ENCODE measurements around the gene PUS7. TPM values are rescaled to one million over a fixed set of nuclear protein-coding genes. Genes with fewer than 3 reads are reported as not detected.

PUS7 gene
- polyA plus RNA-seq, 1 of the 3 experiments (the other 2 are of a cell fraction) = 18.8 TPM

- H3K79me2 ChIP-seq (ENCODE audit: insufficient read depth) = peaks cover 44% of the 10 kb centered on the region
- H2AFZ ChIP-seq (ENCODE audit: low read depth) = peak within 1 kb of the TSS; percentile 99
- H3K9me3 ChIP-seq = no peaks in the 10 kb centered on the region
- ChIA-PET CTCF (interaction anchor here (0.6 to 1.8 kb wide), 32 partner anchors 8 to 1127 kb away, joined by 3 to 16 read pairs (median 4); no protein-coding TSS in a partner anchor), POLR2A (interaction anchor here (0.5 to 1.4 kb wide), 13 partner anchors 8 to 548 kb away, joined by 3 to 5 read pairs (median 3); partner anchors contain the start of genes EFCAB10 and PUS7)
- no peaks in the 10 kb centered on the region for H3F3A ChIP-seq (replicated peaks; ENCODE audit: insufficient read depth)
- H3K9ac ChIP-seq = peak within 1 kb of the TSS; percentile 94
- no peaks in the 10 kb centered on the region for H4K20me1 ChIP-seq (ENCODE audit: insufficient read depth)
- peak within 1 kb of the TSS; percentile 69 to 75; a peak in 3 of 4 replicates for H3K27ac ChIP-seq (ENCODE audit: low read depth in 2 of 2, low read length in 1 of 2)
- peaks cover 13 to 21% of the 10 kb centered on the region in 2 experiments for H3K36me3 ChIP-seq (replicated peaks in 1 of 2; ENCODE audit: control insufficient read depth in 1 of 2, insufficient read depth in 2 of 2, low read length in 1 of 2)
- 2% methylated on average over 26 of the region's 42 CpGs for WGBS (ENCODE audit: low lambda C conversion rate)
- H3K4me2 ChIP-seq = peak within 1 kb of the TSS; percentile 86
- H3K27me3 ChIP-seq (ENCODE audit: insufficient read depth) = no peaks in the 10 kb centered on the region
- H3K4me1 ChIP-seq (ENCODE audit: control insufficient read depth in 1 of 2, insufficient read depth in 2 of 2, low read depth in 1 of 2, low read length in 1 of 2) = peaks cover 4 to 7% of the 10 kb centered on the region in 2 experiments; a peak in 2 of 4 replicates
- H3K4me3 ChIP-seq (ENCODE audit: low read depth in 2 of 2, low read length in 1 of 2) = peak within 1 kb of the TSS; percentile 76 to 99
- peak; percentile 95 for DNase-seq
- H3K9me2 ChIP-seq = no peaks in the 10 kb centered on the region
- TF ChIP-seq TEAD4 (IDR thresholded peaks at IDR 0.05; ENCODE audit: borderline replicate concordance, insufficient read depth) = 0 out of 2 replicates have a peak, but pooled peaks have one; percentile 36
- TF ChIP-seq ELF1 (IDR thresholded peaks at IDR 0.05) = peak; percentile 89
- TF ChIP-seq RCOR1 (IDR thresholded peaks at IDR 0.05; ENCODE audit: low read length) = 0 out of 2 replicates have a peak, but pooled peaks have one; percentile 67
- peak; percentile 46; the same call in 1 of the 2 replicates for TF ChIP-seq YY1 (IDR thresholded peaks at IDR 0.05; ENCODE audit: low read depth)
- peak; percentile 91 for TF ChIP-seq MAX (IDR thresholded peaks at IDR 0.05; ENCODE audit: low read depth)
- TF ChIP-seq GABPA (IDR thresholded peaks at IDR 0.05; ENCODE audit: low read depth) = peak; percentile 89
- TF ChIP-seq MEF2A (IDR thresholded peaks at IDR 0.05; ENCODE audit: borderline replicate concordance, low read depth) = no peak
- TF ChIP-seq TAF1 (IDR thresholded peaks at IDR 0.05; ENCODE audit: borderline replicate concordance, low read depth, low read length) = peak; percentile 96
- no peak for TF ChIP-seq NFIC (IDR thresholded peaks at IDR 0.05; ENCODE audit: borderline replicate concordance)
- no peak for TF ChIP-seq PBX3 (IDR thresholded peaks at IDR 0.05)
- TF ChIP-seq CTCF (IDR thresholded peaks at IDR 0.05) = peak; percentile 91
- TF ChIP-seq GATA2 (CRISPR knock-in tag; IDR thresholded peaks at IDR 0.05) = peak; percentile 22; the same call in 1 of the 2 replicates
- TF ChIP-seq USF1 (IDR thresholded peaks at IDR 0.05; ENCODE audit: borderline replicate concordance, low read depth) = peak; percentile 21; the same call in 1 of the 2 replicates
- TF ChIP-seq POLR2AphosphoS5 (IDR thresholded peaks at IDR 0.05; ENCODE audit: low read depth, low read length) = peak; percentile 99
- TF ChIP-seq EP300 (IDR thresholded peaks at IDR 0.05; ENCODE audit: borderline replicate concordance in 1 of 2, low read depth in 1 of 2, low read length in 1 of 2) = peak in 1 of 2 experiments; percentile 50; a peak in 1 of 4 replicates
- TF ChIP-seq JUND (IDR thresholded peaks at IDR 0.05) = no peak
- 0 out of 2 replicates have a peak, but pooled peaks have one; percentile 22 for TF ChIP-seq FOXM1 (IDR thresholded peaks at IDR 0.05; ENCODE audit: low read depth)
- peak; percentile 35 for TF ChIP-seq RAD21 (IDR thresholded peaks at IDR 0.05; ENCODE audit: low read length)
- peak; percentile 24 for TF ChIP-seq SMC3 (IDR thresholded peaks at IDR 0.05; ENCODE audit: low read depth, low read length)
- no peak for TF ChIP-seq NRF1 (IDR thresholded peaks at IDR 0.05; ENCODE audit: low read depth, low read length)
- TF ChIP-seq CHD2 (IDR thresholded peaks at IDR 0.05; ENCODE audit: low read length, partially characterized antibody) = peak; percentile 87
- TF ChIP-seq RFX5 (IDR thresholded peaks at IDR 0.05; ENCODE audit: low read length) = no peak
- peak; percentile 86 for TF ChIP-seq MXI1 (IDR thresholded peaks at IDR 0.05; ENCODE audit: low read depth, low read length)
- peak; percentile 66 for TF ChIP-seq REST (IDR thresholded peaks at IDR 0.05; ENCODE audit: low read depth, low read length)
- TF ChIP-seq RXRA (IDR thresholded peaks at IDR 0.05; ENCODE audit: borderline replicate concordance, low read depth) = no peak
- peak; percentile 56; the same call in 1 of the 2 replicates for TF ChIP-seq TCF12 (IDR thresholded peaks at IDR 0.05)
Observed at GRCh38 chr7:105531792-105532671, 10.0 kb upstream of the PUS7 start, which contains the start of gene RINT1. Gene RINT1 (plus strand): TSS chr7:105532201. CDS start chr7:105532316, 115 bp downstream.
